ENCODE measurements around the gene SOX21. TPM values are rescaled to one million over a fixed set of nuclear protein-coding genes. Genes with fewer than 3 reads are reported as not detected.

The SOX21 gene
- total RNA-seq, 1 donor from 2014 or later = 11.4 TPM

- no peak for TF ChIP-seq CTCF (conservative IDR thresholded peaks at IDR 0.05)
- no peak for DNase-seq (ENCODE audit: extremely low spot score, unreplicated experiment)
- H3K9me3 Mint-ChIP-seq = peaks cover 4% of the 10 kb centered on the region
- peak overlapping the region; percentile 81 for H3K4me3 Mint-ChIP-seq
- peak overlapping the region; percentile 32 for H3K27ac Mint-ChIP-seq
- H3K27me3 Mint-ChIP-seq = peaks cover 100% of the 10 kb centered on the region
- peaks cover 22% of the 10 kb centered on the region for H3K4me1 Mint-ChIP-seq (ENCODE audit: unreplicated experiment)
- no peaks in the 10 kb centered on the region for H3K36me3 Mint-ChIP-seq
These were observed 8.5 kb downstream of the SOX21 start for GRCh38 chr13:94703721-94704314.

DNA sequence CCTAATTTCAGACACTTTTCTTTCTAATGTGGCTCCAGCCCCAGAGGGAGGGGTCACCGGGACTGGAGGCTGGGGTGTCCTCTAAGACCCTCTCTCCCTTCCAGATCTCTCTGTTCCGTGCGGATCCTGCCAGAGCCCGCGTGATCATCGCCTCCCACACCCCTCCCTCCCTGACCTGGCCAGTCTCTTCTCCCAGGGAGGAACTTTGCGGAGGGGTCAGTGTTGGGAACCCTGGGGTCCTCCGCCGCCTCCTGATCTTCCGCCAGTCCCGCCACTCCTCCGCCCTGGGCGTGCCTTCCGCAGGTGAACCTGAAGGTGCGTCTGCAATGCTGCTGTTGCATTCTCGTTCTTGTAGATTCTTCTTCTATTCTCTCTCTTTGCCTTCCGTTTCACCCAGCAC is 9.1 kb downstream of the SOX21 start:
- Mint-ChIP-seq H3K27me3 (peaks cover 100% of the 10 kb centered on the region), H3K27ac (peak overlapping the region; percentile 1), H3K4me3 (peak overlapping the region; percentile 81), H3K36me3 (no peaks in the 10 kb centered on the region), H3K9me3 (peaks cover 4% of the 10 kb centered on the region), H3K4me1 (ENCODE audit: unreplicated experiment) (peaks cover 21% of the 10 kb centered on the region)
- DNase-seq (ENCODE audit: extremely low spot score, unreplicated experiment) = no peak
- TF ChIP-seq CTCF (conservative IDR thresholded peaks at IDR 0.05) = no peak

- Mint-ChIP-seq H3K27me3 (peaks cover 98% of the 10 kb centered on the region), H3K36me3 (no peaks in the 10 kb centered on the region), H3K4me3 (peak overlapping the region; percentile 64), H3K27ac (no peak overlapping the region), H3K4me1 (ENCODE audit: unreplicated experiment) (peaks cover 12% of the 10 kb centered on the region), H3K9me3 (peaks cover 4% of the 10 kb centered on the region)
- no peak for TF ChIP-seq CTCF (conservative IDR thresholded peaks at IDR 0.05)
- DNase-seq (ENCODE audit: extremely low spot score, unreplicated experiment) = no peak
These were observed 9.9 kb downstream of the SOX21 start for GRCh38 chr13:94702181-94703041.

DNA sequence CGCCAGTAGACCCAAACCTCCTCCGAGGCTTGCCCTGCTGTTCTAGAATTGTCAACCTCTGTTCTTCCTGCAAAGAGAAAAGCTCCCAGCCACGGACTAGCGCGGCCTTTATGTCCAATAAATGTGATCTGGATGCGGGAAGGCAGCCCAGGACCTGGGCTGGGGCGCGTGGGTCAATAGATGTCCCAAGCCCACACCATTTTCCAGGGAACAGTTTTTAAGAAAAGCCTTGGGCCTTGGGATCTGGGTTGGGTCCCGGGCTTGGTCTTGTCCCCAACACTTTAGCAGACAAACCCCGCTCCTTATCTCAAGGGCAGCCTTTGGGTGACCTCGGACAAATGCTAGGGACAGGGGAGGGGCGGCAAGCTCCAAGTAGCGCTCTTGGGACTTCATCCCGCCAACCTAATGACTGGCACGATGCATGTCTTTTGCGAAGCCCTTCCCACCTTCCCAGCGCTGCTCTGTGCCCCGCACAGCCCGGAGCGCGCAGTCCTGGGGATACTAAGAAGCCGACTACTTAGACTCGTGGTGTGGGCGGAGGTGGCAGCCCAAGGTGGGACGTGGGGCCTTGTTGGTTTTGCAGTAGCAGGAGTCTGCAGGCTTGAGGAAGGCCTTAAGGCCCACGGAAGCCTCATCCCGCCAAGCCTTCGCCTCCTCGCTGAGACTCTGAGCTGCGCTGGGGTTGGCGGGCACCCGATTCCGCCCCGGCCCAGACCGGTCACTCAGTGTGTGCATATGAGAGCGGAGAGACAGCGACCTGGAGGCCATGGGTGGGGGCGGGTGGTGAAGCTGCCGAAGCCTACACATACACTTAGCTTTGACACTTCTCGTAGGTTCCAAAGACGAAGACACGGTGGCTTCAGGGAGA is 10.8 kb downstream of the SOX21 start:
- H3K4me3 Mint-ChIP-seq = peak overlapping the region; percentile 1
- TF ChIP-seq CTCF (conservative IDR thresholded peaks at IDR 0.05) = no peak
- no peak for DNase-seq (ENCODE audit: extremely low spot score, unreplicated experiment)
- peaks cover 4% of the 10 kb centered on the region for H3K9me3 Mint-ChIP-seq
- H3K27ac Mint-ChIP-seq = no peak overlapping the region
- peaks cover 12% of the 10 kb centered on the region for H3K4me1 Mint-ChIP-seq (ENCODE audit: unreplicated experiment)
- peaks cover 96% of the 10 kb centered on the region for H3K27me3 Mint-ChIP-seq
- no peaks in the 10 kb centered on the region for H3K36me3 Mint-ChIP-seq

- Mint-ChIP-seq H3K36me3 (no peaks in the 10 kb centered on the region), H3K27ac (peak overlapping the region; percentile 25), H3K4me3 (peak overlapping the region; percentile 32), H3K4me1 (ENCODE audit: unreplicated experiment) (peaks cover 12% of the 10 kb centered on the region), H3K27me3 (peaks cover 92% of the 10 kb centered on the region), H3K9me3 (peaks cover 4% of the 10 kb centered on the region)
- no peak for TF ChIP-seq CTCF (conservative IDR thresholded peaks at IDR 0.05)
- no peak for DNase-seq (ENCODE audit: extremely low spot score, unreplicated experiment)
These were observed 11.8 kb downstream of the SOX21 start for GRCh38 chr13:94700536-94700935.

Measured in type B pancreatic cell (in vitro differentiated cells).